A549 (cell line): ENCODE results near the gene CD9. TPM values are rescaled to one million over a fixed set of nuclear protein-coding genes. Genes with fewer than 3 reads are reported as not detected.
A peak's percentile ranks its signal among the peaks of the same experiment; 100 is the strongest.

Experiments used
- ATAC-seq, 2 experiments: fragments of 200-7000 bp in 1 of 2; fragments of >200 bp in 1 of 2; cut with Nextera tagmentation in 1 of 2; cut with Tn5 transposase in 1 of 2; 3 replicates each; pipeline versions ENCODE4 v1.8.0 to v1.9.1; 2018 to 2020; ENCODE audit warnings: mild to moderate bottlenecking in 1 of 2, moderate library complexity in 1 of 2
- CTCF ChIA-PET: fragments of 300-600 bp; sonication (Branson Sonifier 250); formaldehyde crosslinking; extraction: SDS; loops from one replicate; lab custom pipeline; 2021; ENCODE audit warnings: antibody characterized with exemption, inconsistent platforms; lab: Yijun Ruan, JAX
- POLR2A ChIA-PET: fragments of 350-600 bp; formaldehyde crosslinking; extraction: SDS; loops from one replicate; lab custom pipeline; 2021; ENCODE audit warnings: antibody characterized with exemption, inconsistent platforms; lab: Yijun Ruan, JAX
- DNase-seq, 2 experiments: peaks; one replicate each; pipeline versions ENCODE4 v3.0.0 to v3.0.0-alpha.2; 2011 to 2016; ENCODE audit warnings: low read depth in 1 of 2, low spot score in 1 of 2
- FAIRE-seq: peaks from 2 replicates; lab custom pipeline; 2011; peaks lifted over from hg19 to GRCh38; lab: Jason Lieb, UNC
- H3K27ac ChIP-seq, 2 experiments: fragments of >200 bp; sonication (Bioruptor Twin); formaldehyde crosslinking; 3 replicates each; pipeline ENCODE4 v1.5.1; 2016 to 2017
- H3K4me1 ChIP-seq: fragments of >200 bp; sonication (Bioruptor Twin); formaldehyde crosslinking; 3 replicates; pipeline ENCODE4 v1.6.1; 2016
- H3K4me2 ChIP-seq: fragments of >200 bp; sonication (Bioruptor Twin); formaldehyde crosslinking; 3 replicates; pipeline ENCODE4 v1.6.1; 2016
- H3K4me3 ChIP-seq: fragments of >200 bp; sonication (Bioruptor Twin); formaldehyde crosslinking; 3 replicates; pipeline ENCODE4 v1.5.1; 2016
- H3K9me3 ChIP-seq: fragments of >200 bp; sonication (Bioruptor Twin); formaldehyde crosslinking; 3 replicates; pipeline ENCODE4 v1.6.1; 2016
- CTCF ChIP-seq: fragments of >200 bp; sonication (Bioruptor Twin); formaldehyde crosslinking; IDR thresholded peaks from 3 replicates; pipeline ENCODE4 v1.5.1; 2016
- ELK1 ChIP-seq: fragments of 150-350 bp; IDR thresholded peaks from 2 replicates; pipeline ENCODE4 v1.6.1; 2014; ENCODE audit warnings: low read depth, mild to moderate bottlenecking, low read length
- ESRRA ChIP-seq: fragments of 150-350 bp; IDR thresholded peaks from 2 replicates; pipeline ENCODE4 v1.6.1; 2014; ENCODE audit warnings: mild to moderate bottlenecking, low read length, borderline replicate concordance
- FOSL2 ChIP-seq, 2 experiments: fragments of 450-650 bp in 1 of 2; fragments of >200 bp in 1 of 2; sonication (Bioruptor Twin) in 1 of 2; formaldehyde crosslinking; IDR thresholded peaks; 2 replicates each; pipeline versions ENCODE4 v1.5.0 to v1.6.1; 2016 to 2020; ENCODE audit warnings: mild to moderate bottlenecking in 1 of 2, moderate library complexity in 1 of 2
- HDAC2 ChIP-seq: fragments of 200-600 bp; sonication (generic); IDR thresholded peaks from 2 replicates; pipeline ENCODE4 v1.6.1; 2016
- HEYL ChIP-seq: fragments of 250-450 bp; sonication (Bioruptor Pico); IDR thresholded peaks from 2 replicates; pipeline ENCODE4 v1.8.0; 2021; ENCODE audit warnings: mild to moderate bottlenecking, moderate library complexity
- MAZ ChIP-seq: fragments of 150-350 bp; IDR thresholded peaks from 2 replicates; pipeline ENCODE4 v1.6.1; 2014; ENCODE audit warnings: antibody characterized with exemption, low read depth, low read length, borderline replicate concordance
- MYC ChIP-seq: IDR thresholded peaks from 2 replicates; pipeline ENCODE4 v1.6.1; 2012; ENCODE audit warnings: mild to moderate bottlenecking, inconsistent platforms, low read length, improper control_type of control experiment, borderline replicate concordance
- NPAS2 ChIP-seq: fragments of 250-450 bp; sonication (Bioruptor Pico); IDR thresholded peaks from 2 replicates; pipeline ENCODE4 v1.8.0; 2022; ENCODE audit warnings: mild to moderate bottlenecking, moderate library complexity, borderline replicate concordance
- RAD21 ChIP-seq, 2 experiments: fragments of >200 bp in 1 of 2; sonication (Bioruptor Twin) in 1 of 2; formaldehyde crosslinking in 1 of 2; IDR thresholded peaks in 1 of 2; conservative IDR thresholded peaks in 1 of 2; 2 replicates in 1 of 2; 3 replicates in 1 of 2; pipeline ENCODE4 v1.6.1; 2012 to 2018; ENCODE audit warnings: inconsistent platforms in 1 of 2
- RCOR1 ChIP-seq: fragments of 150-350 bp; IDR thresholded peaks from 2 replicates; pipeline ENCODE4 v1.6.1; 2014; ENCODE audit warnings: antibody characterized with exemption, low read length, low read depth
- RNF2 ChIP-seq: fragments of 200-600 bp; sonication (generic); IDR thresholded peaks from 2 replicates; pipeline ENCODE4 v1.6.1; 2016; ENCODE audit warnings: low read depth, mild to moderate bottlenecking, antibody characterized with exemption, moderate library complexity, borderline replicate concordance
- SMC3 ChIP-seq: fragments of >200 bp; sonication (Bioruptor Twin); formaldehyde crosslinking; IDR thresholded peaks from 3 replicates; pipeline ENCODE4 v1.6.1; 2018; ENCODE audit warnings: inconsistent platforms
- SREBF2 ChIP-seq: fragments of 450-650 bp; IDR thresholded peaks from 2 replicates; pipeline ENCODE4 v1.6.1; 2014; ENCODE audit warnings: mild to moderate bottlenecking, moderate library complexity
- TFCP2L1 ChIP-seq: fragments of 250-450 bp; sonication (Bioruptor Pico); IDR thresholded peaks from 2 replicates; pipeline ENCODE4 v1.5.0; 2021; ENCODE audit warnings: mild to moderate bottlenecking
- ZNF302 ChIP-seq: fragments of 250-450 bp; sonication (Bioruptor Pico); IDR thresholded peaks from 2 replicates; pipeline ENCODE4 v1.9.0; 2021; ENCODE audit warnings: inconsistent platforms, mild to moderate bottlenecking, moderate library complexity
- ZSCAN20 ChIP-seq: fragments of 250-450 bp; sonication (Bioruptor Pico); IDR thresholded peaks from 2 replicates; pipeline ENCODE4 v1.8.0; 2022; ENCODE audit warnings: mild to moderate bottlenecking, moderate library complexity
- WGBS: methylation state at CpG from one replicate; pipeline ENCODE4 v1.1.6; 2017; ENCODE audit errors: missing lambda C conversion rate; 5-methylcytosine and 5-hydroxymethylcytosine counted together
- polyA plus RNA-seq, 4 experiments: library from polyadenylated mRNA; depleted of rRNA in 3 of 4; stranded (reverse); fragments of >200 nt; fragmentation: RNase III in 1 of 4; extraction: RNeasy Plus Mini Kit Qiagen cat#74134 plus additional on column Dnase treatment in 1 of 4; gene quantifications; 2 replicates in 3 of 4; 3 replicates in 1 of 4; pipeline ENCODE4 v1.2.3, GENCODE V29; 2011 to 2017
- TF ChIP-seq, protein P1 (sequence below): fragments of 450-650 bp; IDR thresholded peaks from 2 replicates; pipeline ENCODE4 v1.6.1; 2014; ENCODE audit warnings: antibody characterized with exemption

Gene CD9
- polyA plus RNA-seq, 2 of the 4 experiments (the other 2 are of a cell fraction): 116 to 185 TPM

DNA sequence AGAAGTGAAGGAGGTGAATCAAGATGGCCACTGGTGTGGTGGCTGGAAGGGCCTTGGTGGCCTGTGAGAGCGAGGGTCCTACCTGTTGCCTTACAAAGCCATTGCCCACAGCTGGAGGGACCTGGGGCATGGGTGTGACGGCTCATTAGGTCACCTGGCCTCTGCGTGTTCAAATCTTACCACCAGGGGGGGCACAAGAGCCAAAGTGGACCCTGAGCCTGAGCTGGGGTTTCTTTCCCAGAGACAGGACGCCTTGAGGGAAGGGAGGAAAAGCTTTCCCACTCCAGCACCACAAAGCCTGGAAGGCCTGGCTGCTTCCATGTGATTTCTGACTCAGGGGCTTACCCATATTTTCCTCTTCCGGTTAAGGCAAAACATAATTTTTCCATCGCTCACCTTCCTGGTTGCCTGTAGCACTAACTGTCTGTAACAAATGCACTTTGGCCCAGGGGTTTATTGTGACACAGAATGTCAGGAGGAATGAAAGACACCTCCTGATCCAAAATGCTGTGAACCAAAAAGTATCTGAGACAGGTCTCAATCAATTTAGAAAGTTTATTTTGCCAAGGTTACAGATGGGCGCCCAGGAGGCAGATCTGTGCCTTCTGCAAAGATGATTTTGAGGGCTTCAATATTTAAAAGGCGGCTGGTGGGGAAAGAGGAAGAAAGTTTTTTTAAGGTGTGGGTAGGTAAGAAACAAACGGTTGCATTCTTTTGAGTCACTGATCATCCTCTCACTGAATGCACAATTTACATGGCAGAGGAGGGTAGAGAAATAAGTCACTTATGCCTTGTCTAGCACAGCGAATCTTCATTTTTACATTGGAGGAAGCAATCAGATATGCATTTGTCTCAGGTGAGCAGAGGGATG is 4.3 kb upstream of the CD9 start:
- TF ChIP-seq SREBF2: no peak
- 0 out of 2 replicates have a peak, but pooled peaks have one; percentile 13 for TF ChIP-seq TFCP2L1 (CRISPR knock-in tag)
- no peak for TF ChIP-seq HEYL (CRISPR knock-in tag)
- TF ChIP-seq SMC3: peak; percentile 97
- TF ChIP-seq MAZ: no peak
- peak; percentile 89 for TF ChIP-seq CTCF
- peak; percentile 93 to 96 for TF ChIP-seq RAD21 (conservative IDR thresholded peaks at IDR 0.05 in 1 of 2, IDR thresholded peaks at IDR 0.05 in 1 of 2)
- TF ChIP-seq, protein P1, sequence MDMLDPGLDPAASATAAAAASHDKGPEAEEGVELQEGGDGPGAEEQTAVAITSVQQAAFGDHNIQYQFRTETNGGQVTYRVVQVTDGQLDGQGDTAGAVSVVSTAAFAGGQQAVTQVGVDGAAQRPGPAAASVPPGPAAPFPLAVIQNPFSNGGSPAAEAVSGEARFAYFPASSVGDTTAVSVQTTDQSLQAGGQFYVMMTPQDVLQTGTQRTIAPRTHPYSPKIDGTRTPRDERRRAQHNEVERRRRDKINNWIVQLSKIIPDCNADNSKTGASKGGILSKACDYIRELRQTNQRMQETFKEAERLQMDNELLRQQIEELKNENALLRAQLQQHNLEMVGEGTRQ: peak; percentile 46
- no peak for TF ChIP-seq ZNF302 (CRISPR knock-in tag)
- no peak for TF ChIP-seq FOSL2 (IDR thresholded peaks at IDR 0.05)
- peak; percentile 53 for TF ChIP-seq FOSL2 (CRISPR knock-in tag; IDR thresholded peaks at IDR 0.05)
- no peak for TF ChIP-seq ELK1
- no peak for TF ChIP-seq RCOR1
- TF ChIP-seq RNF2: no peak
- ATAC-seq (peak; percentile 76 to 92), FAIRE-seq (no peak), DNase-seq (peak; percentile 87 to 98)
- CTCF ChIA-PET: interaction anchor here (0.6 to 32.3 kb wide), 56 partner anchors 9 to 269 kb away, joined by 3 to 529 read pairs (median 5); no protein-coding TSS in a partner anchor
- POLR2A ChIA-PET: interaction anchor here (1.0 to 1.4 kb wide), 3 partner anchors 82 to 275 kb away, joined by 4 to 9 read pairs (median 7); partner anchors contain the start of gene VAMP1
- Histone ChIP-seq H3K4me2 (peak overlapping the region; percentile 39), H3K9me3 (no peaks in the 10 kb centered on the region), H3K4me3 (no peak overlapping the region), H3K4me1 (peaks cover 14% of the 10 kb centered on the region), H3K27ac (peak overlapping the region; percentile 53 to 76)
- 34% methylated on average over 10 of the region's 10 CpGs for WGBS

GRCh38 chr12:6198051-6198450 is 2.1 kb upstream of the CD9 start:
- Histone ChIP-seq H3K9me3 (no peaks in the 10 kb centered on the region), H3K4me2 (no peak overlapping the region), H3K4me3 (no peak overlapping the region), H3K4me1 (peaks cover 29% of the 10 kb centered on the region), H3K27ac (no peak overlapping the region)
- FAIRE-seq: no peak
- no peak for ATAC-seq
- ChIA-PET POLR2A (no interaction called here), CTCF (interaction anchor here (1.2 to 32.3 kb wide), 3 partner anchors 19 to 87 kb away, joined by 3 to 529 read pairs (median 223); no protein-coding TSS in a partner anchor)
- DNase-seq: no peak
- WGBS: 89% methylated on average over 7 of the region's 7 CpGs
- TF ChIP-seq ESRRA: no peak
- no peak for TF ChIP-seq NPAS2 (CRISPR knock-in tag)
- no peak for TF ChIP-seq RCOR1
- no peak for TF ChIP-seq MYC
- no peak for TF ChIP-seq ZSCAN20
- TF ChIP-seq HDAC2: no peak
